Fibroblast of the aortic adventitia (primary cell): ENCODE data around the gene SLC1A5. TPM values are rescaled to one million over a fixed set of nuclear protein-coding genes. Genes with fewer than 3 reads are reported as not detected.

Source experiments
- DNase-seq: peaks from one replicate; pipeline ENCODE4 v3.0.0-alpha.2; 2010; ENCODE audit warnings: low read depth
- H3K4me3 ChIP-seq: 2 replicates; pipeline ENCODE4 v1.5.1; 2011; ENCODE audit warnings: low read depth, mild to moderate bottlenecking, control low read depth, low read length, moderate library complexity
- small RNA-seq: library from RNA; depleted of rRNA; stranded (forward); fragments of <200 nt; gene quantifications from one replicate; pipeline ENCODE3, GENCODE V24; 2012
- total RNA-seq: library from RNA; depleted of rRNA; stranded (reverse); fragments of >200 nt; gene quantifications from 2 replicates; pipeline ENCODE4 v1.2.3, GENCODE V29; 2012; ENCODE audit warnings: low replicate concordance
- TF ChIP-seq, protein P1 (sequence below): IDR thresholded peaks from 2 replicates; pipeline ENCODE4 v1.5.1; 2011; ENCODE audit warnings: mild to moderate bottlenecking, low read length, control low read depth, inconsistent platforms; ENCODE audit not compliant: insufficient read depth

The SLC1A5 gene
- total RNA-seq, 1 donor = 158 TPM

DNA sequence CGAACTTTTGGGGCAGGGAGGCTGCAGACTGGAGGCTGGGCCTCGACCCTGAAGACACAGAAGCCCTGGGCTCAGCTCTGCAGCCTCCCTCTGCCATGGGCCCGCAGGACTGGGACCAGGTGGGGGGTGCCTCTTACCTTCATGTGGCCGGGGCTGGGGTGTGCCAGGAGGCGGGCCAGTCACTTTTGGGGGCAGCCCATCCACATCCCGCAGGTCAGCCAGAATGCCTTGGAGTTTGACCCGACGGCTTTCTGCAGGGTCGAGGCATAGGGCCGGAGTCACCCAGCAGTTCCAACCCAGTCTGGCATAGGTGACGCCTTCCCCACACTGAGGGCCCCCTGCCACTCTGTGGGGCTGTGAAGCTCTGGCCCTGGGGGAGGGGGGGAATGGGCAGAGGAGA is 60.6 kb downstream of the SLC1A5 start:
- TF ChIP-seq, protein P1, sequence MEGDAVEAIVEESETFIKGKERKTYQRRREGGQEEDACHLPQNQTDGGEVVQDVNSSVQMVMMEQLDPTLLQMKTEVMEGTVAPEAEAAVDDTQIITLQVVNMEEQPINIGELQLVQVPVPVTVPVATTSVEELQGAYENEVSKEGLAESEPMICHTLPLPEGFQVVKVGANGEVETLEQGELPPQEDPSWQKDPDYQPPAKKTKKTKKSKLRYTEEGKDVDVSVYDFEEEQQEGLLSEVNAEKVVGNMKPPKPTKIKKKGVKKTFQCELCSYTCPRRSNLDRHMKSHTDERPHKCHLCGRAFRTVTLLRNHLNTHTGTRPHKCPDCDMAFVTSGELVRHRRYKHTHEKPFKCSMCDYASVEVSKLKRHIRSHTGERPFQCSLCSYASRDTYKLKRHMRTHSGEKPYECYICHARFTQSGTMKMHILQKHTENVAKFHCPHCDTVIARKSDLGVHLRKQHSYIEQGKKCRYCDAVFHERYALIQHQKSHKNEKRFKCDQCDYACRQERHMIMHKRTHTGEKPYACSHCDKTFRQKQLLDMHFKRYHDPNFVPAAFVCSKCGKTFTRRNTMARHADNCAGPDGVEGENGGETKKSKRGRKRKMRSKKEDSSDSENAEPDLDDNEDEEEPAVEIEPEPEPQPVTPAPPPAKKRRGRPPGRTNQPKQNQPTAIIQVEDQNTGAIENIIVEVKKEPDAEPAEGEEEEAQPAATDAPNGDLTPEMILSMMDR = no peak
- no peak overlapping the region for H3K4me3 ChIP-seq
- no peak for DNase-seq

DNA sequence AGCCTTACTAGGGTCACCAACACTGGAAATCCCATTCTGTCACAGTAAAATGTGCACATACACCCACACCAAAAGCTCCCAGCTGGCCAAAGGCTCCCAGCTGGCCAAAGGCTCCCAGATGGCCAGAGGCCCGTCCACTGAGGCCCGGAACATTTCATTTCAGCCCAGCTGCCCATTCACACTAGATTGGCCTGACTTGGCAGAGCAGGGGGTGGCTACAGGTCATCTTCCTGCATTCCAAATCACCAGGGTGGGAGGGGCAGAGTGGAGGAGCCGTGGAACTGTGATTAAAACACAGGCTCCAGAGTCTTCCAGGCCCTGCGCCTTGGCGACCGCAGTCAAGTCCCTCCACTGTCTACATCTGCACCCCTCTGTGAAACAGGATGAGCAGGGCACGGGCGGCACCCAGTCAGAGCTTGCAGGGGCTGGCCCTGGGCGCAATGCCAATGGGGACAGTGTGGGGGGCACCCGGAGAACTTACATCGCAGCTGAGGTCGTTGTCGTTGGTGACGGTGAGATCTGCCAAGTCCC is 61.4 kb downstream of the SLC1A5 start:
- no peak for DNase-seq
- TF ChIP-seq, protein P1 = no peak
- no peak overlapping the region for H3K4me3 ChIP-seq

DNA sequence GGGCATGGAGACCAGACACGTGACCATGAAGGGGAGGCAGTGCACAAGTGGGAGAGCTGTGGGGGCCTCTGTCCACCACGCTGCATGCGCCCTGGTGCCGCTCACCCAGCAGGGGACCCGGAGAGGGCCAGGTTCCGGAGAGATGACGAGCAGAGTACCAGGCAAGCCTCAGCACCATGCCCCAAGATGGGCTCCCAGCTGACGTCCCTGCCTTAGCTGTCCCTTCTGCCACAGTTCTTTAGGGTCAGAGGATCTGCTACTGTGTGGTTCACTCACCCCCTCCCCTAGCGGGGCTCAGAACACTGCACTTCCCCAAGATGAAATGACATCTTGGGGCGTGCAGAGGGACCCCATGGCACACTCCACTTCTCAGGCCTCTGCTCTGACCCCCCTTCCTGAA is 61.8 kb downstream of the SLC1A5 start:
- no peak overlapping the region for H3K4me3 ChIP-seq
- TF ChIP-seq, protein P1 = no peak
- DNase-seq = no peak

DNA sequence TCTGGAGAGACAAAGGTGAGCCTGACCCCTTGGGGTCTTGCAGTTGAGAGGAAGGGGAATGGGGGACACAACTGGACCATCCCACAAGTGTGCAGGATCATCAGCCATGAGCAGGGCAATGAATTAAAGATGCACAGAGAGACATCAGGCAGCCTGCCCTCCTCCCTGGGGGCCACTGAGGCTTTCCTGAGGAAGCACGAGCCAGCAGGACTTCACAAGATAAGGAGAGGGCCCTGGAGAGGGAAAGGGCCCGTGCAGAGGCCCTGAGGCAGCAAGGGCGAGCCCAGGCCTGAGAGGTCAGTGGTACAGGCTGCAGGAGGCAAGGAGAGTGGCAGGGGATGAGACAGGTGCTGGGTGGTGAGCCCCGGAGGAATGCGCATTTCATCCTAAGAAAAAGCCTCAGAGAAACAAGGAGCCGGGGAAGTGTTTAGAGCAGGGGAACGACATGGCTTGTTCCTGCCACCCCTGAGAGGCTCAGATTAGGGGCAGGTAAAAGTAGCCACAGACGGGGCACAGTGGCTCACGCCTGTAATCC is 62.5 kb downstream of the SLC1A5 start:
- DNase-seq = no peak
- TF ChIP-seq, protein P1 = no peak
- no peak overlapping the region for H3K4me3 ChIP-seq

DNA sequence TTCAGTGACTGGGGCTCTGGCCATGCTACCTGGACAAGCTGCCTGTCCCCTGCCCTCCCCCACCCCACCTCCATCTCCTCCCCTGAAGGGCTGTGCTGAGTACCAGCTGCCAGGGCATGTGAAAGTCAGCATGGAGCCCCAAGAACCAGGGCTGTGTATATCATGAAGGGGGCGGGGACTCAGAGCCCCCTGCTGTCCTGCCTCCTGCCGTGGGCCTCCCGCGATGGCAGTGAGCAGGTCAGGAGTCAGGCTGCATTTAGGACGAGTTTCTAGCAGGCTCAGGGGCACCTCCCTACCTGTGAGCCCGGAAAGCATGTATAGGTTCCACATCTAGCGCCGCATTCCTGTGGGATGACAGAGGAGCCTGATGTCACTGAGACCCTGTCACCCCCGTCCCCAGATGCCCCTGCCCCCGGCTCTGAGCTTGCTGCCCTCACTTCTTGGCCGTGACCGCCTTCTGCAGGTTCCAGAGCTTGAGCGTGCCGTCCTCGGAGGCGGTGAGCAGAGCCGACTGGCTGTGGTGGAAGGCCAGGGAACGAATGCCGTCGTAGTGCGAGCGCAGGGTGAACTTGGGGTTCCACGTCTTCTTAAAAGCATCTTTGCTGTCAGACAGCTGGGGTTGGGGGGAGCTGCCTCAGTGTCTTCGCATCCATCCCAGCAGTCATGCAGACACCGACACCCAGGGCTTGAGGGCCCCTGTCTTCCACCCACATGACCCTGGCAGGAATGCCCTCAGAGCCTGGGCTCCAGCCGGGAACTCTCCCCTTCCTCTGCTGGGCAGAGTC is 63.2 kb downstream of the SLC1A5 start:
- TF ChIP-seq, protein P1 = no peak
- DNase-seq = no peak
- H3K4me3 ChIP-seq = no peak overlapping the region

Small RNA genes within 50 kb of the gene (small RNA-seq; reads per million reads assigned to genes)
- gene AC008622.3 (not detected), gene HNRNPMP2 (not detected), gene RF00019 (not detected)

Other genes starting within 250 kb of the SLC1A5 start
- 112 and 210 TPM in 2 replicates for gene CALM3, start 187.3 kb downstream of the SLC1A5 start, total RNA-seq
- 11.4 and 23.2 TPM in 2 replicates for gene PTGIR, start 163.5 kb downstream of the SLC1A5 start, total RNA-seq
- not detected in 2 replicates for gene GNG8, start 152.4 kb downstream of the SLC1A5 start, total RNA-seq
- 5.1 and 17.5 TPM in 2 replicates for gene DACT3, start 127.4 kb downstream of the SLC1A5 start, total RNA-seq
- gene PRKD2, start 71.5 kb downstream of the SLC1A5 start, total RNA-seq = 8.0 and 9.7 TPM in 2 replicates
- gene FKRP, start 42.5 kb downstream of the SLC1A5 start, total RNA-seq = 11.8 and 13.2 TPM in 2 replicates
- 45.3 and 45.9 TPM in 2 replicates for gene STRN4, start 42.1 kb downstream of the SLC1A5 start, total RNA-seq
- gene AP2S1, start 62.3 kb upstream of the SLC1A5 start, total RNA-seq = 113 and 159 TPM in 2 replicates
- 48.7 and 61.3 TPM in 2 replicates for gene ARHGAP35, start 72.4 kb upstream of the SLC1A5 start, total RNA-seq
- 0.49 and 2.1 TPM in 2 replicates for gene NPAS1, start 231.2 kb upstream of the SLC1A5 start, total RNA-seq